Thyroid gland (tissue), 4 donors: Measurements from ENCODE around the gene EXOG.

Source experiments
- CTCF ChIP-seq, 6 experiments: fragments of 200-600 bp in 3 of 6; fragments of 450-650 bp in 3 of 6; sonication (generic) in 3 of 6; IDR thresholded peaks; one replicate each; pipeline ENCODE4 v1.5.1; 2016 to 2019; ENCODE audit warnings: antibody characterized with exemption in 6 of 6, mild to moderate bottlenecking in 2 of 6, inconsistent platforms in 1 of 6, moderate library complexity in 1 of 6
- POLR2A ChIP-seq, 2 donors: fragments of 450-650 bp; IDR thresholded peaks; one replicate each; pipeline ENCODE4 v1.6.1; 2017; ENCODE audit warnings: antibody characterized with exemption in 2 of 2, mild to moderate bottlenecking in 2 of 2, moderate library complexity in 1 of 2

DNA sequence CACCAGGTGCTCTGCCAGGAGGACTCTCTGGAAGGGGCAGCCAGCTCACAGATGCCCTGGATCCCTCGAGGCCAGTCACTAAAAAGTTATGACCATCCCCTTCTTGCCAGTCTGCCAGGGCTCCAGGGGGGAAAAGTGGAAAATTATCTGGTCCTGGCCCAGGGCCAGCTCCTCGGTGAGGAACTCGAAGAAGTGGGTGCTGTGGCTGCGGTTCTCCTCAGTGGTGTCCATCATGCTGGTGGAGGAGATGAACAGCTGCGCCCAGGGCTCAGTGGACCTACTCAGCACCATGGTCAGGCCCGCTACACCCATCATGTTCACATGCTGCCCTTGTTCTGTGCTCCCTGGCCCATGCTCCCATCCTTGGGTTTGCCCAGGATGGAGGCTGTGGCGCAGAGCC is 19.2 kb downstream of the EXOG start:
- no peak for TF ChIP-seq CTCF (IDR thresholded peaks at IDR 0.05)
- TF ChIP-seq POLR2A (IDR thresholded peaks at IDR 0.05): no peak
